Measurements from ENCODE around the gene TCEANC. TPM values are rescaled to one million over a fixed set of nuclear protein-coding genes. Genes with fewer than 3 reads are reported as not detected.

Gene TCEANC
- total RNA-seq, 1 experiment from 2014 or later: 0.92 TPM

DNA sequence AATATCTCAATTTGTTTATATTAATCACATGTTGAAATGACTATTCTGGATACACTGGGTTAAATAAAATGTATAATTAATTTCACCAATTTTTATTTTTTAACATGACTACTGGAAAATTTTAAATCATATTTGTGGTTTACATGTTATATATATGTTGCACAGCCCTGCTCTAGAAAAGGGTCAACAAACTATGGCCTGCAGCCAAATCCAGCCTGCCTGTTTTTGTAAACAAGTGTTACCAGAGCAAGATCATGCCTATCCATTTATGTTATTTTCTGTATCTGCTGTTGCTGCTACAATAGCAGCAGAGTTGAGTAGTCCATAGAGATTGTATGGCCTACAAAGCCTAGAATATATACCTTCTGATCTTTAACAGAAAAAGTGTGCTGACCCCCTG, 1.2 kb downstream of the TCEANC start:
- CTCF ChIA-PET: no interaction called here

DNA sequence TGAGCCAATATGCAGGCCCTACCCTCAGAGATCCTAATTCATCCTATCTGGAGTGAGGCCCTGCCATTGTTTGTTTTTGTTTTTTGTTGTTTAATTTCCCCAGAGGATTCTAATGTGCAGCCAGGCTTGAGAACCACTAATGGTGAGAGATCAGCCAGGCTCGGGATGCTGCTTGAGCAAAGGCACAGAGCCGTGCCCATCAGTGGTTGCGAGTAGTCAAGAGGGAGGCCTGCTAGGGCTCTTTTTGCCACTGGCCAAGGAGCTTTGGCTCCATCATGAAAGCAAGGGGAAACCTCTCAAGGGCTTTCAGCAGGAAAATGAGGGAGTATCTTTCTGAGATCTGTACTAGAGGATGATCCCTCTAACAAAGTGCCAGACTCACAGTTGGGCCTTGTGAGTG, 2.7 kb downstream of the TCEANC start:
- ChIA-PET POLR2A (no interaction called here), CTCF (no interaction called here)
- in situ Hi-C loops (cut with HindIII; ENCODE audit: low pct_unique_long_range_greater_than_20kb, low sequenced_read_pairs): no loop called here
- TF ChIP-seq POLR2AphosphoS5 (IDR thresholded peaks at IDR 0.05; ENCODE audit: low read depth, low read length) (no peak), SIN3A (IDR thresholded peaks at IDR 0.05; ENCODE audit: borderline replicate concordance, insufficient read depth, low read depth, low read length) (no peak), TCF7L2 (IDR thresholded peaks at IDR 0.05; ENCODE audit: low read depth, low read length) (no peak)
- TF ChIP-seq, protein P1, sequence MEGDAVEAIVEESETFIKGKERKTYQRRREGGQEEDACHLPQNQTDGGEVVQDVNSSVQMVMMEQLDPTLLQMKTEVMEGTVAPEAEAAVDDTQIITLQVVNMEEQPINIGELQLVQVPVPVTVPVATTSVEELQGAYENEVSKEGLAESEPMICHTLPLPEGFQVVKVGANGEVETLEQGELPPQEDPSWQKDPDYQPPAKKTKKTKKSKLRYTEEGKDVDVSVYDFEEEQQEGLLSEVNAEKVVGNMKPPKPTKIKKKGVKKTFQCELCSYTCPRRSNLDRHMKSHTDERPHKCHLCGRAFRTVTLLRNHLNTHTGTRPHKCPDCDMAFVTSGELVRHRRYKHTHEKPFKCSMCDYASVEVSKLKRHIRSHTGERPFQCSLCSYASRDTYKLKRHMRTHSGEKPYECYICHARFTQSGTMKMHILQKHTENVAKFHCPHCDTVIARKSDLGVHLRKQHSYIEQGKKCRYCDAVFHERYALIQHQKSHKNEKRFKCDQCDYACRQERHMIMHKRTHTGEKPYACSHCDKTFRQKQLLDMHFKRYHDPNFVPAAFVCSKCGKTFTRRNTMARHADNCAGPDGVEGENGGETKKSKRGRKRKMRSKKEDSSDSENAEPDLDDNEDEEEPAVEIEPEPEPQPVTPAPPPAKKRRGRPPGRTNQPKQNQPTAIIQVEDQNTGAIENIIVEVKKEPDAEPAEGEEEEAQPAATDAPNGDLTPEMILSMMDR (IDR thresholded peaks at IDR 0.05): no peak
- TF ChIP-seq, protein P2, sequence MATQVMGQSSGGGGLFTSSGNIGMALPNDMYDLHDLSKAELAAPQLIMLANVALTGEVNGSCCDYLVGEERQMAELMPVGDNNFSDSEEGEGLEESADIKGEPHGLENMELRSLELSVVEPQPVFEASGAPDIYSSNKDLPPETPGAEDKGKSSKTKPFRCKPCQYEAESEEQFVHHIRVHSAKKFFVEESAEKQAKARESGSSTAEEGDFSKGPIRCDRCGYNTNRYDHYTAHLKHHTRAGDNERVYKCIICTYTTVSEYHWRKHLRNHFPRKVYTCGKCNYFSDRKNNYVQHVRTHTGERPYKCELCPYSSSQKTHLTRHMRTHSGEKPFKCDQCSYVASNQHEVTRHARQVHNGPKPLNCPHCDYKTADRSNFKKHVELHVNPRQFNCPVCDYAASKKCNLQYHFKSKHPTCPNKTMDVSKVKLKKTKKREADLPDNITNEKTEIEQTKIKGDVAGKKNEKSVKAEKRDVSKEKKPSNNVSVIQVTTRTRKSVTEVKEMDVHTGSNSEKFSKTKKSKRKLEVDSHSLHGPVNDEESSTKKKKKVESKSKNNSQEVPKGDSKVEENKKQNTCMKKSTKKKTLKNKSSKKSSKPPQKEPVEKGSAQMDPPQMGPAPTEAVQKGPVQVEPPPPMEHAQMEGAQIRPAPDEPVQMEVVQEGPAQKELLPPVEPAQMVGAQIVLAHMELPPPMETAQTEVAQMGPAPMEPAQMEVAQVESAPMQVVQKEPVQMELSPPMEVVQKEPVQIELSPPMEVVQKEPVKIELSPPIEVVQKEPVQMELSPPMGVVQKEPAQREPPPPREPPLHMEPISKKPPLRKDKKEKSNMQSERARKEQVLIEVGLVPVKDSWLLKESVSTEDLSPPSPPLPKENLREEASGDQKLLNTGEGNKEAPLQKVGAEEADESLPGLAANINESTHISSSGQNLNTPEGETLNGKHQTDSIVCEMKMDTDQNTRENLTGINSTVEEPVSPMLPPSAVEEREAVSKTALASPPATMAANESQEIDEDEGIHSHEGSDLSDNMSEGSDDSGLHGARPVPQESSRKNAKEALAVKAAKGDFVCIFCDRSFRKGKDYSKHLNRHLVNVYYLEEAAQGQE (IDR thresholded peaks at IDR 0.05; ENCODE audit: insufficient read depth in 1 of 2, low read depth in 2 of 2, low read length in 1 of 2): no peak
- H3K27ac ChIP-seq (ENCODE audit: low read length): no peak overlapping the region
- BruUV-seq (replicated peaks): no TSS peak
- no peak overlapping the region for H3K4me3 ChIP-seq (ENCODE audit: low read depth in 2 of 2, low read length in 2 of 2)
- H3K4me1 ChIP-seq (ENCODE audit: control insufficient read depth, insufficient read depth, low read length): no peaks in the 10 kb centered on the region
- H3K36me3 ChIP-seq (ENCODE audit: control insufficient read depth, insufficient read depth, low read length): no peaks in the 10 kb centered on the region
- H3K9me3 ChIP-seq (ENCODE audit: control insufficient read depth, insufficient read depth, low read depth, low read length): no peaks in the 10 kb centered on the region
- H3K27me3 ChIP-seq (ENCODE audit: control insufficient read depth, insufficient read depth, low read length): no peaks in the 10 kb centered on the region
- no peak for ATAC-seq
- intact Hi-C loops (cut with micrococcal nuclease; ENCODE audit: unreplicated experiment): loop anchor here (5.0 kb wide), 2 partner anchors 92 to 377 kb away; no protein-coding TSS in a partner anchor
- no peak for DNase-seq (ENCODE audit: low read depth, low spot score)

More for the DNA sequence above, 1.2 kb downstream of the TCEANC start:
- no peak for ATAC-seq
- Histone ChIP-seq H3K9me3 (ENCODE audit: control insufficient read depth, insufficient read depth, low read depth, low read length) (no peaks in the 10 kb centered on the region), H3K27me3 (ENCODE audit: control insufficient read depth, insufficient read depth, low read length) (no peaks in the 10 kb centered on the region), H3K36me3 (ENCODE audit: control insufficient read depth, insufficient read depth, low read length) (no peaks in the 10 kb centered on the region), H3K27ac (ENCODE audit: low read length) (peak overlapping the region; percentile 84), H3K4me1 (ENCODE audit: control insufficient read depth, insufficient read depth, low read length) (no peaks in the 10 kb centered on the region), H3K4me3 (ENCODE audit: low read depth in 2 of 2, low read length in 2 of 2) (peak overlapping the region; percentile 56 to 62)
- TSS peak; percentile 70 for BruUV-seq (replicated peaks)
- TF ChIP-seq, protein P2 (IDR thresholded peaks at IDR 0.05; ENCODE audit: insufficient read depth in 1 of 2, low read depth in 2 of 2, low read length in 1 of 2): no peak
- no peak for TF ChIP-seq POLR2AphosphoS5 (IDR thresholded peaks at IDR 0.05; ENCODE audit: low read depth, low read length)
- no peak for TF ChIP-seq TCF7L2 (IDR thresholded peaks at IDR 0.05; ENCODE audit: low read depth, low read length)
- TF ChIP-seq, protein P1 (IDR thresholded peaks at IDR 0.05): no peak
- no peak for TF ChIP-seq SIN3A (IDR thresholded peaks at IDR 0.05; ENCODE audit: borderline replicate concordance, insufficient read depth, low read depth, low read length)
- no peak for DNase-seq (ENCODE audit: low read depth, low spot score)
- POLR2A ChIA-PET: no interaction called here
- intact Hi-C loops (cut with micrococcal nuclease; ENCODE audit: unreplicated experiment): no loop called here
- in situ Hi-C loops (cut with HindIII; ENCODE audit: low pct_unique_long_range_greater_than_20kb, low sequenced_read_pairs): no loop called here
